ENCODE measurements around the gene METTL17.
"Not testable (repeated sequence)": the region's sequence is repeated elsewhere in the genome, so short reads cannot be mapped to it uniquely, and the experiment has no call there.

The METTL17 gene

DNA sequence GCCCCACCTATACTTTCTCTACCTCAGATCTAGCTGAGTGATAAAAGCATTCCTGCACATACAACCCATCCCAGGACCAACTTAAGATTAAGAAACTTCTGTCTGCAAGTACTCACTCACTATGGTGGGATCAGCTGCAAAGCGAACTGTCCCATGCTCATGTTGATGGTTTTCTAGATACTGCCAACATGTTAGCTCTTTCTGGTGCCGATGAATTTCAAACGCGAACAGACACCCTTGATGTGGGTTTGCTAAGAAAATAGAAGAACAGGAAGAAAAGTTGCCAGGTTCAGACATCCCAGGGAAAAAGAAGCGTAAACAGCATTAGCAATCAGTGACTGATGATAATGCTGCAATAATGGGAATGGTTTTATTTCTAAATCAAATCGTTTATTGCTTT, 7.8 kb downstream of the METTL17 start:
- no peak for DNase-seq

GRCh38 chr14:20998139-20998538, 8.4 kb downstream of the METTL17 start:
- no peak for DNase-seq

- no peak for DNase-seq
Measured at GRCh38 chr14:20998674-20999366, 9.0 kb downstream of the METTL17 start, which contains the start of gene SLC39A2. Gene SLC39A2, plus strand, starts transcription at chr14:20999293. Its CDS starts 154 bp downstream, at chr14:20999447.

DNA sequence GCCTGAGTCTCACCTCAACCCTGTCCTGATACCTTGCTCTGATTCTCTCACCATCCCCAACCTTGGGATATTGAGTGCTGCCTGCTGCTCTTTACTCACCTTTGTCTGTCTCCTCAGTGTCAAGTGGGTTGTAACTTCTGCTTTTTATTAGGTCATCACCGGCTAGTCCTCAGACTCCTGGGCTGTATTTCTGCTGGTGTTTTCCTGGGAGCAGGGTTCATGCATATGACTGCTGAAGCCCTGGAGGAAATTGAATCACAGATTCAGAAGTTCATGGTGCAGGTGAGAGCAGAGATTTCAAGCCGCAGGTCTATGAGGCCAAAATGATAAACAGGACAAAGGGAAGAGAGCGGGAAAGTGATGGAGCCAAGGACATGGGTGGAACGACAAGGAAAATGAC, 9.8 kb downstream of the METTL17 start:
- no peak for DNase-seq

DNA sequence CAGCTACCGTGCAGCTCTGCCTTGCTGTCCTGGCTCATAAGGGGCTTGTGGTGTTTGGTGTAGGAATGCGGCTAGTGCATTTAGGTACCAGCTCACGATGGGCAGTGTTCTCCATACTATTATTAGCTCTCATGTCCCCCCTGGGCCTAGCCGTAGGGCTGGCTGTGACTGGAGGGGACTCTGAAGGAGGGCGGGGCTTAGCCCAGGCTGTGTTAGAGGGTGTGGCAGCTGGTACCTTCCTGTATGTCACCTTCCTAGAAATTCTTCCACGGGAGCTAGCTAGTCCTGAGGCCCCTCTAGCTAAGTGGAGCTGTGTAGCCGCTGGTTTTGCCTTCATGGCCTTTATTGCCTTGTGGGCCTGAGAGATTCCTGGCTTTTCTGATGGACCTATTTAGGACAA, 11.4 kb downstream of the METTL17 start:
- DNase-seq = no peak

DNA sequence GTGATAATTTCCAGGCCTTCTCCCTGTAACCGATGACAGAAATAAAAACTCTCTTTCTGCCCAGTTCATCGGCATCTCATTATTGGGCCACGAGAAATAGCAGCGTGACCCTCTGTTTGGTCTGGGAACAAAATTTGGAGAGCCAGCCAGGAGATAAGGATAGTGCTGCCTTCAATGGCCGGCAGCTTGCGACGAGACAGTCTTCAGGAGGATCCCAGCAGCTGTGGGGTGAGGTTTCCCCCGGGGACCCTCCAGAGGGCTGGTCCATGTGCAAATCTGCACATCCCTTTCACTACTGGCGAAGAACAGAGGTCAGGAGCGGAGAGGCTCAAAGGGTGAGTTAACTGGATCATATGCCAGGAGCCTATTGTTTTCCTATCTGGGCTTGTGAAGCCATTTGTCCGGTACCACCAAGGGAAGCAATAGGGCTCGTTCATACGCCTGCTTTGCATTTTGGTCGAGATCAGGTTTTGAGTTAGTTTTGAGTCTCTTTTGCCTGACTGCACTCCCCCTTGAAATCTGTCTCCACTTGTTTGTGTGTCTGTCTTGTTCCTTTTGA, 14.1 kb downstream of the METTL17 start:
- DNase-seq = no peak

- DNase-seq = not testable (repeated sequence)
Measured at GRCh38 chr14:21009721-21010120, 19.9 kb downstream of the METTL17 start.

- DNase-seq = no peak
Measured at GRCh38 chr14:21011136-21011535, 21.4 kb downstream of the METTL17 start.

DNA sequence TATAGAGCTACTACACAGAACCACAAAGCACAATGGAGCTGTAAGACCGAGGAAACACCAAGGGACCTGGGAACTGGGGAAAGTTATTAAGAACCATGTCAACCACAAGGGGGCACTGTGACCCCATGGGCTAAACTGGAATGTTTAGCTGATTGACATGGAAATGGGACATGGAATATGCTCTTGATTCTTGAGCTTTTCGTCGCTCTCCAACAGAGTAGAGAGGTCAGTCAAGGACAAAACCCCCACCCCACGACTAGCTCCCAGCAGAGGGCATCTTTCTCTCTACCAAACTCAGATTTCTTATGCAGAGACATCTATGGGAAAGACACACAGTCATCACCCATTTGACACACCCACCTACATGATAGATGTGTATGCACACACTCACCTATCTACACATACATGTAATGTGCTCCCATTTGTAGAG, 25.0 kb downstream of the METTL17 start:
- DNase-seq = peak; percentile 90

DNA sequence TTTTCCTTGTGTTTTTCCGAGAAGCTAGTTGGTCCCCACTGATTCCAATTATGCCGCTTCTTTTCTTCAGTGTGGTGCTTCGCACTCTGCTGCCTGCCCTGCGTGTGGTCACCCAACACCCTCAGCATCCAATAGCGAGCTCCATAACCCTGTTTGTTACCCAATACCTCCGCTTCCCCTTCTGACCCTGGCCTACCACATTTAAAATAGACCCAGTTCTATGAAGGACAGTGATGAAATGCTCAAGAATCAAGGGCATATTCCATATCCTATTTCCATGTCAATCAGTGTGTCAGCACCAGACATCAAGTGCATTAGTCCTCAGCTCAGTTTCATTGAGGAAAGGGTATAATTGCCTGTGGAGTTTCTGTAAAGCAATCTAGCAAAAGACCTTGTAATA, 25.5 kb downstream of the METTL17 start:
- DNase-seq = no peak

- no peak for DNase-seq
Measured at GRCh38 chr14:21016413-21017190, 26.8 kb downstream of the METTL17 start.

DNA sequence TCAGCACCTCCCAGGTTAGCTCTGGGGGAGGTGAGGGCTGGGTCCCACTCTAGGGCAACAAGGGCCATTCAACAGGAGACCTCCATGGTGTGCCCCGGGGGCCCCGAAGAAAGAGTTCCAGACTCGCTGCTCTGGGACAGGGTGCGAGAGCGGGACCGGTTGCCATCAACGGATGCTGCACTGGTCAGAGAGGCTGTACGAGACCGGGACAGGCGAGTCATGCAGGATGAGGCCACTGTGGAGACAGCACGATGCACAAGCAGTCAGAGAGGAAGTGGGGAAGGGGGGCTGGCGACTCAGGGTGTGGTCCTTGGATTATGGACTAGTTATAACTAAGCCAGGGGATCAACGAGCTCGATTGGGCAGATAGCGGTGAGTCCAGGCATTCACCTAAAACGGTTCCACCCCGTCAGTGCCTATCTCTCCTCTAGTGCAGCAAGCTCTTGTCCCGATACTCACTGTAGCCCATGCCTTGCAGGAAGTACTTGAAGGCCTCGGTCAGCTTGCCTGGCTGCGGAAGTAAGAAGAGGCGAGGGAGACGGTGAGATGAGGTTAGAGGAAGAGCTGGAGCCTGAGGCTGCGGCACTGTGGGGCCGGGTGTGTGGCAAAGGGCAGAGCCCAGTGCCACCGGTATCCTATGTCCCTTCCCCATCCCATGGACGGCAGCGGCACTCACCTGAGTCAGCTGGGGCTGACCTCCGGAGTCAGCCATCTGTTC, 27.9 kb downstream of the METTL17 start:
- DNase-seq = no peak

GRCh38 chr14:21018286-21018685, 28.5 kb downstream of the METTL17 start:
- DNase-seq = no peak

DNA sequence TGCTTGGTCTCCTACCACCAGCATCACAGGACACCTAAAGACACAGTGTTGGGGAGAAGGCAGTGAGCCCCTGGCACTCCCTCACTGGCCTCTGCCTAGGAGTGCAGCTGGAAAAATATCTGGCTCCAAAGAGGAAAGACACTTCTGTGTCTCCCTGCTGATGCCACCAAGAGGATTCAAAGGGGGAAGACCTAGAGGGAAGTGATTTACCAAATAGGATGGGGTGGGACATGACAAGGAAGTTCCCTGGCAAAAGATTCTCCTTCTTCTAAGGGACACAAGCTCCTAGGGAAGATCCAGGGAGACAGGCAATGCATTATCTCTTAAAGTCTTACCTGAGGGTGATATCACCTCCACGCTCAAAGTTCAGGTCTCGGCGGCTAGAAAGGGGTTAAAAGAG, 29.0 kb downstream of the METTL17 start:
- DNase-seq = no peak

- no peak for DNase-seq
Measured at GRCh38 chr14:21019366-21019765, 29.6 kb downstream of the METTL17 start.

DNA sequence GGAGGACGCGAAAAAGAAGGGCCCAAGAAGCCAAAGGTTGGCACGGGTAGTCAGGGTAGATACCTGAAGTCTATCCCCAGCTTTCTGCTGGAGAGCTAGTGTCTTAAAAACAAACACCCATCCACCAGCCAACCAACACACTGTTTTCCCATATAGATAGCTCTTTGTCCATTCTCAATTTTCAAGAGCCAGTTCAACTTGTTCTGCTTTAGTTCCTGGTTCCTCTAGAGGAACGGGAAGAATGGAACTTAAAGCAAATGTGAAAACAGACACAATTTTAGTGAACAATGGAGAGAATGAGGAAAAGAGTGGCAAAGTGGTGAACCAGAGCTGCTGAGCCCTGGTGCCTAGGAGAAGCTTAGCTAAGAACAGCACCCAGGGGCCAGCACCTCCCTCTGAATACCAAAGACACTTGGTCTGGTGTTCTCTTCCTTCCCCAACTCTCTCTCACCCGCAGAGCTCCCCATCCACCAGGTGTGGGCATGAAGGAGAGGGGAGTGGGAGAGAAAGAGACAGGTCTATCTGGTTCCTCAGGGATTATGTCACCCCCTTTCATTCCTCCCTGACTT, 31.3 kb downstream of the METTL17 start:
- DNase-seq = no peak

DNA sequence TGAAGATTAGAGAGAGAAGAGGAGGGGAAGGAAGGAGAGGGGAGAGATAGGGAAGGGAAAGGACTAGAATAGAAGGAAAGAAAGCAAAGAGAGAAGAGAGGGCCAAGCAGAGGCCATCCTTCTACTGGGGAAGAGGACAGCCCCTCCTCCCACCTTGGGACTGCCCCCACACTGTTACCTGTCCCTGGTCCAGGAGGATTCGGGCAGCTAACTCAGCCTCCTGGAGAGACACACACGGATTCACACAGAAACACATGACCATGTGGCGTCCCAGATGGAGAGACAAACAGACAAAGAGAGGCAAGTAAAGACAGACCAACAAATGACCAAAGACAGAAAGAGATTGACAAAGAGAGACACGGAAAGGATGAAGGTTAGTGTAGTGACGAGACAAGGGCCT, 32.9 kb downstream of the METTL17 start:
- no peak for DNase-seq

GRCh38 chr14:21023174-21023573, 33.4 kb downstream of the METTL17 start:
- DNase-seq = no peak

DNA sequence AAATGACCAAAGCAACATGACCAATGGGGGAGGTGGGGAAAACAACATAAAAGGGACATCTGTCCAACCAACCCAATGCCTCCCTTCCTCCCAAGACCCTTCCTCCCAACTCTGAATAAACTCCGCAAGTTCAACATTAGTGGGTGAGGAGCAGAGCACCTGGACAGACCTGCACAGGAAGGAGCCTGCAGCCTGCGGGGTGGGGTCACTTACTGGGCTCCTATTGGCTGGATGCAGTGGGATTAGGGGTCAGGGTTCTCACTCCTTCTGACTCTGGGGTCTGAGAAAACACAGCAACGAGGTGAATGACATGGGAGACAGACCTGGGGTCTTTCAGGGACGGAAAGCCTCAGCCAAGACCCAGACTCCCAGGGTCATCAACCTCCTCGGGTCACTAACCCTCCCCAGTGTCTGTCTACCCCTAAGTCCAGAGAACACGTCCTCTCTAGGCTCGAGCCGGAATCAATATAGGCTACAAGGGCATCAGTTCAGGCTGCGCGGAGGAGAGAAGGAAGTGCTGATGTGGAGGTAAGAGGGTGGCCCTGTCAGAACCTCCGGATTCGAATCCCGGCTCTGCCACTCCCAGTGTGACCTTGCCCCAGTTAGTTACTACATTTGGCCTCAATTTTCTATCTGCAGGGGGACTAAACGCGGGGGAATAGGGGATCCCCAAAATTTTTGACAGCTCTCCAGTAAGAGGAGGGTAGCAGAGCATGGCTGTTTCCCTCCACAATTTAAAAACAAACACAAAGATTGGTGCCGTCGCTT, 34.2 kb downstream of the METTL17 start:
- DNase-seq = no peak

GRCh38 chr14:21024585-21025370, 35.0 kb downstream of the METTL17 start, which contains the start of gene NDRG2:
Gene NDRG2, minus strand, starts transcription at chr14:21025061. Its CDS starts 1,746 bp downstream, at chr14:21023315.
- peak; percentile 80 for DNase-seq

Measured in activated CD8-positive, alpha-beta memory T cell treated with anti-CD3 and anti-CD28 coated beads, Interleukin-2, amount 50 U/mL, for 48 hours (primary cell).